GM12892 (cell line): ENCODE results near the gene SLC44A4.
"Not testable (repeated sequence)": the region's sequence is repeated elsewhere in the genome, so short reads cannot be mapped to it uniquely, and the experiment has no call there.

Experiments
- POLR2A ChIP-seq: IDR thresholded peaks from 2 replicates; pipeline ENCODE4 v1.6.1; 2011; ENCODE audit warnings: low read depth, low read length, control low read depth
- TAF1 ChIP-seq: IDR thresholded peaks from 2 replicates; pipeline ENCODE4 v1.6.1; 2011; ENCODE audit warnings: low read depth, mild to moderate bottlenecking, control low read depth, low read length, borderline replicate concordance

DNA sequence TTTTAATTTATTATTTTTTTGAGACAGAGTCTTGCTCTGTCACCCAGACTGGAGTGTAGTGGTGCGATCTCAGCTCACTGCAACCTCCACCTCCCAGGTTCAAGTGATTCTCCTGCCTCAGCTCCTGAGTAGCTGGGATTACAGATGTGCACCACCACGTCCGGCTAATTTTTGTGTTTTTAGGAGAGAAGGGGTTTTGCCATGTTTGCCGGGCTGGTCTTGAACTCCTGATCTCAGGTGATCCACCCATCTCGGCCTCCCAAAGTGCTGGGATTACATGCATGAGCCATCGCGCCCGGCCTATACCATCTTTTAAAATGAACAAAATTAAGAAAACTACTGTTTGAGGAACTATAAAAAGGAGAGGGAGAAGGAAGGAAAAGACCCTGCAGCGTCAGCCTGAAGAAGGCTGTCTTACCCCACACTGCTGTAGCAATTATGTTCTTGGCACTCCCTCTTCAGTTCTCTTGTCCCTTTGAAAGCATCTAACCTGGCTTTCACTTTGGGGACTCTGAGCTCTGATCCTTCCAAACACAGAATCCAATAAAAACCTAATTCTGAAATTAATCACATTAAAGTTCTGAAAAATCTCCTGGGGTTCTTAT, 55.1 kb downstream of the SLC44A4 start:
- TF ChIP-seq TAF1, POLR2A: not testable (repeated sequence)
